ENCODE data around the gene FOXA3.

GRCh38 chr19:45862271-45862563 lies 1.9 kb upstream of the FOXA3 start:
- TF ChIP-seq CTCF (IDR thresholded peaks at IDR 0.05): peak in 1 of 4 experiments; percentile 12
- no peak for TF ChIP-seq POLR2A (IDR thresholded peaks at IDR 0.05)

Data from prostate gland (tissue), 2 donors.